ENCODE measurements around the gene GRAMD1B.

GRAMD1B gene

GRCh38 chr11:123482218-123482617, 52.1 kb downstream of the GRAMD1B start:
- Histone ChIP-seq H3K36me3 (ENCODE audit: insufficient read depth, low read length) (0 out of 2 replicates have a peak, but pooled peaks cover 6% of the 10 kb centered on the region), H3K9ac (ENCODE audit: low read depth, low read length) (no peak overlapping the region), H3K4me1 (ENCODE audit: insufficient read depth, low read length) (no peaks in the 10 kb centered on the region), H3K27me3 (ENCODE audit: insufficient read depth, low read length, poor library complexity) (no peaks in the 10 kb centered on the region), H3K4me3 (ENCODE audit: low read depth in 1 of 2, low read length in 2 of 2) (no peak overlapping the region), H3K27ac (ENCODE audit: low read length) (no peak overlapping the region), H3K9me3 (ENCODE audit: insufficient read depth, low read length, severe bottlenecking) (no peaks in the 10 kb centered on the region), H3K4me2 (ENCODE audit: insufficient read depth, low read length) (no peak overlapping the region), H2AFZ (ENCODE audit: low read depth, low read length) (no peak overlapping the region), H3K79me2 (ENCODE audit: insufficient read depth, low read length) (no peaks in the 10 kb centered on the region), H4K20me1 (ENCODE audit: insufficient read depth, low read length) (peaks cover 8% of the 10 kb centered on the region; the same call in 1 of the 2 replicates)
- DNase-seq = no peak
- no peak for ATAC-seq (ENCODE audit: insufficient read depth, low read depth)
- no peak for TF ChIP-seq EZH2 (IDR thresholded peaks at IDR 0.05; ENCODE audit: borderline replicate concordance, low read depth, low read length, severe bottlenecking)
- TF ChIP-seq CTCF (IDR thresholded peaks at IDR 0.05; ENCODE audit: borderline replicate concordance, extremely low read depth, low read length, poor library complexity, severe bottlenecking) = no peak

- TF ChIP-seq EZH2 (IDR thresholded peaks at IDR 0.05; ENCODE audit: borderline replicate concordance, low read depth, low read length, severe bottlenecking) = no peak
- no peak for TF ChIP-seq CTCF (IDR thresholded peaks at IDR 0.05; ENCODE audit: borderline replicate concordance, extremely low read depth, low read length, poor library complexity, severe bottlenecking)
- Histone ChIP-seq H3K9ac (ENCODE audit: low read depth, low read length) (no peak overlapping the region), H3K79me2 (ENCODE audit: insufficient read depth, low read length) (no peaks in the 10 kb centered on the region), H3K9me3 (ENCODE audit: insufficient read depth, low read length, severe bottlenecking) (no peaks in the 10 kb centered on the region), H3K36me3 (ENCODE audit: insufficient read depth, low read length) (0 out of 2 replicates have a peak, but pooled peaks cover 6% of the 10 kb centered on the region), H2AFZ (ENCODE audit: low read depth, low read length) (no peak overlapping the region), H3K4me2 (ENCODE audit: insufficient read depth, low read length) (no peak overlapping the region), H3K4me1 (ENCODE audit: insufficient read depth, low read length) (no peaks in the 10 kb centered on the region), H3K27ac (ENCODE audit: low read length) (no peak overlapping the region), H3K4me3 (ENCODE audit: low read depth in 1 of 2, low read length in 2 of 2) (no peak overlapping the region), H4K20me1 (ENCODE audit: insufficient read depth, low read length) (peaks cover 8% of the 10 kb centered on the region; the same call in 1 of the 2 replicates), H3K27me3 (ENCODE audit: insufficient read depth, low read length, poor library complexity) (no peaks in the 10 kb centered on the region)
- DNase-seq (no peak), ATAC-seq (ENCODE audit: insufficient read depth, low read depth) (no peak)
Observed at GRCh38 chr11:123483058-123483457, 53.0 kb downstream of the GRAMD1B start.

- H3K4me1 ChIP-seq (ENCODE audit: insufficient read depth, low read length) = no peaks in the 10 kb centered on the region
- H3K27ac ChIP-seq (ENCODE audit: low read length) = no peak overlapping the region
- H3K4me2 ChIP-seq (ENCODE audit: insufficient read depth, low read length) = no peak overlapping the region
- peaks cover 8% of the 10 kb centered on the region; the same call in 1 of the 2 replicates for H4K20me1 ChIP-seq (ENCODE audit: insufficient read depth, low read length)
- H3K9me3 ChIP-seq (ENCODE audit: insufficient read depth, low read length, severe bottlenecking) = no peaks in the 10 kb centered on the region
- H3K36me3 ChIP-seq (ENCODE audit: insufficient read depth, low read length) = 0 out of 2 replicates have a peak, but pooled peaks cover 6% of the 10 kb centered on the region
- no peak for DNase-seq
- TF ChIP-seq EZH2 (IDR thresholded peaks at IDR 0.05; ENCODE audit: borderline replicate concordance, low read depth, low read length, severe bottlenecking) = no peak
- no peaks in the 10 kb centered on the region for H3K27me3 ChIP-seq (ENCODE audit: insufficient read depth, low read length, poor library complexity)
- ATAC-seq (ENCODE audit: insufficient read depth, low read depth) = no peak
- H3K4me3 ChIP-seq (ENCODE audit: low read depth in 1 of 2, low read length in 2 of 2) = no peak overlapping the region
- H2AFZ ChIP-seq (ENCODE audit: low read depth, low read length) = no peak overlapping the region
- no peaks in the 10 kb centered on the region for H3K79me2 ChIP-seq (ENCODE audit: insufficient read depth, low read length)
- no peak overlapping the region for H3K9ac ChIP-seq (ENCODE audit: low read depth, low read length)
Observed at GRCh38 chr11:123483466-123483865, 53.4 kb downstream of the GRAMD1B start.

- Histone ChIP-seq H3K4me2 (ENCODE audit: insufficient read depth, low read length) (no peak overlapping the region), H3K4me1 (ENCODE audit: insufficient read depth, low read length) (no peaks in the 10 kb centered on the region), H4K20me1 (ENCODE audit: insufficient read depth, low read length) (no peaks in the 10 kb centered on the region), H2AFZ (ENCODE audit: low read depth, low read length) (no peak overlapping the region), H3K36me3 (ENCODE audit: insufficient read depth, low read length) (0 out of 2 replicates have a peak, but pooled peaks cover 6% of the 10 kb centered on the region), H3K9me3 (ENCODE audit: insufficient read depth, low read length, severe bottlenecking) (no peaks in the 10 kb centered on the region), H3K9ac (ENCODE audit: low read depth, low read length) (no peak overlapping the region), H3K4me3 (ENCODE audit: low read depth in 1 of 2, low read length in 2 of 2) (no peak overlapping the region), H3K27me3 (ENCODE audit: insufficient read depth, low read length, poor library complexity) (no peaks in the 10 kb centered on the region), H3K27ac (ENCODE audit: low read length) (no peak overlapping the region), H3K79me2 (ENCODE audit: insufficient read depth, low read length) (no peaks in the 10 kb centered on the region)
- no peak for DNase-seq
- ATAC-seq (ENCODE audit: insufficient read depth, low read depth) = no peak
- TF ChIP-seq EZH2 (IDR thresholded peaks at IDR 0.05; ENCODE audit: borderline replicate concordance, low read depth, low read length, severe bottlenecking) (no peak), CTCF (IDR thresholded peaks at IDR 0.05; ENCODE audit: borderline replicate concordance, extremely low read depth, low read length, poor library complexity, severe bottlenecking) (no peak)
Observed at GRCh38 chr11:123484448-123484847, 54.4 kb downstream of the GRAMD1B start.
